22Rv1 (cell line): Measurements from ENCODE around the gene INO80.

Experiments used
- H3K27ac ChIP-seq: fragments of 450-650 bp; 2 replicates; pipeline ENCODE4 v1.5.1; 2017
- CTCF ChIP-seq: fragments of 450-650 bp; IDR thresholded peaks from 2 replicates; pipeline ENCODE4 v1.5.1; 2017; ENCODE audit warnings: mild to moderate bottlenecking
- ZFX ChIP-seq: fragments of 450-650 bp; IDR thresholded peaks from 2 replicates; pipeline ENCODE4 v1.6.1; 2017; ENCODE audit warnings: antibody characterized with exemption, borderline replicate concordance

INO80 gene

DNA sequence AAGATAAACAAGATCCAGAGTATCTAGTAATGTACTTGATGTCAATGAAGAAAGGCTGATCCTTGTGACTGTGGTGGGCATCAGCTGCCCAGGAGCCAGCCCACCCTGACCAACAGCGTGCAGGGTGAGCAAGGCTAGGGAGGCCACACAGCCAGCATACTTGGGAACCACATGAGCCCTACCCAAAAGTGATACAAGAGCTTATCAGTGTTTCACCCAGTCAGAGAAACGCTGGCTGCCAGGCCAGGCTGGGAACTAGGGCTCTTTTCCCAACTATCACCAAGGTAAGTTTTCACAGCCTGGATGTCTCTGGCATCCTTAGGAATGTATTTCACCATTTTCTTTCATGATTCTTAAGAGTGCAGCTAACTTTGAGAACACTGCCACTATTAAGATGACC lies 137.9 kb downstream of the INO80 start:
- H3K27ac ChIP-seq, result no peak overlapping the region
- TF ChIP-seq CTCF (no peak), ZFX (no peak)

DNA sequence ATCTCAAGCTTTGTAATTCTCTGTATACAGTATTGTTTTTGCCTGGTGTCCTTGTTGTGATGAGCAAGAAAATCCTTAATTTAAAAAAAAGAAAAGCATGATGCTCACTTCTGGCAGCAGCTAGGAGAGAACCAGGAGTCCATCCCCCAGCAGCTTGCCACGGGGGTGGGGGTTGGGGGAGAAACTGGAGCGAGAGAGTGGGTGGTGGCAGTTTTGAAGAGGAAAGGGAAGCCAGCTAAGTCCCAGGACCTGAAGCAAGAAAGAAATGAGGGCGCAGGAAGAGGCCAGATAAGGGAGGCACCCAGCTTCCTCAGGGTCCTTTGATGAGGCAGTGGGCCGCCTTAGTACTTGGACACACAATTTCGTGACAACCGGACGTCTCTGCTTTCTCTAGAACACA lies 139.3 kb downstream of the INO80 start:
- H3K27ac ChIP-seq, result no peak overlapping the region

GRCh38 chr15:40974879-40975278 lies 141.2 kb downstream of the INO80 start:
- no peak overlapping the region for H3K27ac ChIP-seq
- TF ChIP-seq CTCF (no peak), ZFX (no peak)

More for the DNA sequence above, 139.3 kb downstream of the INO80 start:
- TF ChIP-seq CTCF (no peak), ZFX (no peak)

GRCh38 chr15:40969363-40969762 lies 146.7 kb downstream of the INO80 start:
- H3K27ac ChIP-seq, result no peak overlapping the region
- TF ChIP-seq ZFX (no peak), CTCF (no peak)

DNA sequence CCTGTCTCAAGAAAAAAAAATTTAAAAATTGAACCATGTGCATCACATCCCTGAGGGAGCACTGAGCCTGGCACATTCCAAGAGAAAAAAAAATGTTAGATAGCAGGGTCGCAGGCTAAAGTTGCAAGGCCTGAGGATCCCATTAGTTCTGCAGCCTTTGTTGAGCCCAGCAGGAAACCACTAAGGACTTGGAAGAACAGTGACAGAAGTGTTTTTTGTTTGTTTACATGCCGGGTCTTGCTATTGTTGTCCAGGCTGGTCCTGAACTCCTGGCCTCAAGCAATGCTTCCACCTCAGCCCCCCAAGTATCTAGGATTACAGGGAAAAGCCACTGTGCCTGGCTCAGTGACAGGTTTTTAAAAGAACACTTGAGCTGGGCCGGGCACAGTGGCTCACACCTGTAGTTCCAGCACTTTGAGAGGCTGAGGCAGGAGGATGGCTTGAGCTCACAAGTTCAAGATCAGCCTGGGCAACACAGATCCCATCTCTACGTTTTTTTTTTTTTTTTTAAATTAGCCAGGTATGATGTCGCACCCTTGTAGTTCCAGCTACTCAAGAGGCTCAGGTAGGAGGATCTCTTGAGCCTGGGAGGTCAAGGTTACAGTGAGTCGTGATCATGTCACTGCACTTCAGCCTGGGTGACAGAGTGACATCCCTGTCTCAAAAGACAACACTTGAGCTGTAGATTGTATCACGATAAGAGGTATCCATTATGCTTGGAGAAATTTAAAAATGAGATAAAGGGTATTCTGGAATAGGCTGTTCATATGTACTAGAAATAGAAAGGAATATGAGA lies 147.6 kb downstream of the INO80 start:
- TF ChIP-seq CTCF (no peak), ZFX (no peak)
- no peak overlapping the region for H3K27ac ChIP-seq

DNA sequence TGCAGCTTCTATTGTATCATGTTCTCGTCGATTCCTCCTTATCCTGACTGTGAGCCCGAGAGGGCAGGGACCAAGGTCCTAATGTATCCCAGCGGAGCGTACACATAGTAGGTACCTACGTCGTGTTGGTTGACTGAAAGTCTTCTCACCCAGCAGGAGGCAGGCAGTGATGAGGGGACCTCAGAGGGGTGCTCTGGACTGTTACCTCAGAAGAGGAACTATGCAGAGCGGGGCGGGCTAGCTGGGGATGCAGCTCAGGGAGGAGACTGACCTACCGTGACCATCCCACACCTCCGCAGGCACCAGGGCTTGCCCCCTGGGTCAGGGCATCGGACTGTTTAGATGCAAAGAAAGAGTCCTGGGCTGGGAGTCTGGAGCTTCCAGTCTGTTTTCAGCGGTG lies 151.4 kb downstream of the INO80 start:
- TF ChIP-seq CTCF, result no peak
- H3K27ac ChIP-seq, result no peak overlapping the region

DNA sequence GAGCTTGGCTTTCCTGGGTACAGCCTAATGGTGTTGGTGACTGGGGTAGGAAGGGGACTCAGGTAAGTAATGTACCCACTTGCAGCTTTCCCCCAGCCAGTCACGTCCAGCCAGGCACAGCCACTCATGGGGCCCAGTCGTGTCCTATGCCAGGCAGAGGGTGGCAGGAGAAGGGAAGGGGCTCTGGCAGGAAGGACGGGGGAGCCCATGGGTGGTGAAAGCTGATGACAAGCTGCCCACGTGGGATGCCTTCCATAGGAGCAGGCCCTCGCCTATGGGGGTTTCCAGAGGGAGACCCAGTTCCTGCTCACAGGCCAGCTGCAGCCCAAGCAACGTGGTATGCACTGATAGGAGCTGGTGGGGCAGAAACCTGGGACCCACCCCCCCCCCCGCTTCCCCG lies 152.1 kb downstream of the INO80 start:
- no peak overlapping the region for H3K27ac ChIP-seq
- TF ChIP-seq CTCF (no peak), ZFX (no peak)
